Stomach (tissue), 4 donors: ENCODE measurements around the gene SND1.

Source experiments
- EP300 ChIP-seq: sonication (generic); formaldehyde crosslinking; IDR thresholded peaks from one replicate; pipeline ENCODE4 v1.6.1; 2017; ENCODE audit warnings: antibody characterized with exemption
- POLR2A ChIP-seq, 4 donors: fragments of 450-650 bp; IDR thresholded peaks; one replicate each; pipeline ENCODE4 v1.6.1; 2016; ENCODE audit warnings: antibody characterized with exemption in 4 of 4, control low read depth in 2 of 4, mild to moderate bottlenecking in 1 of 4, moderate library complexity in 1 of 4
- POLR2AphosphoS5 ChIP-seq, 3 donors: sonication (generic); formaldehyde crosslinking; IDR thresholded peaks; one replicate each; pipeline ENCODE4 v1.6.1; 2016; ENCODE audit warnings: antibody characterized with exemption in 3 of 3
- TF ChIP-seq, protein P1 (sequence below), 7 experiments: fragments of 450-650 bp in 4 of 7; fragments of 200-600 bp in 3 of 7; sonication (generic) in 3 of 7; IDR thresholded peaks; one replicate each; pipeline ENCODE4 v1.5.1; 2016 to 2019; ENCODE audit warnings: antibody characterized with exemption in 7 of 7, control low read depth in 2 of 7, mild to moderate bottlenecking in 1 of 7

DNA sequence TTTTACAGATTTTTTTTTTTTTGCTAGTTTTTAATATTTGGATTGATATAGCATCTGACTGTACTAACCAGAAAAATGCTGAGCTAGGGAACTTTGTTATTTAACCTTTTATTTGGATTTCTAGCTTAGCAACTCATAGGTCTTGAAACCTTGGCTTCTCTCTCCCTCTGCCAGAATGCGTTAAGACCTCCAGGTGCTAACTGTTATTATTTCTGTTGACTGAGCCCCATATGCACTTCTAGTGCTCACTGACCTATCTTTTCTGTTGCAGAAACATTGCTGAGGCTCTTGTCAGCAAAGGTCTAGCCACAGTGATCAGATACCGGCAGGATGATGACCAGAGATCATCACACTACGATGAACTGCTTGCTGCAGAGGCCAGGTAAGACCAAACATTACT, 235.6 kb downstream of the SND1 start:
- TF ChIP-seq POLR2A (IDR thresholded peaks at IDR 0.05) (no peak), POLR2AphosphoS5 (IDR thresholded peaks at IDR 0.05) (no peak), EP300 (no peak)
- TF ChIP-seq, protein P1, sequence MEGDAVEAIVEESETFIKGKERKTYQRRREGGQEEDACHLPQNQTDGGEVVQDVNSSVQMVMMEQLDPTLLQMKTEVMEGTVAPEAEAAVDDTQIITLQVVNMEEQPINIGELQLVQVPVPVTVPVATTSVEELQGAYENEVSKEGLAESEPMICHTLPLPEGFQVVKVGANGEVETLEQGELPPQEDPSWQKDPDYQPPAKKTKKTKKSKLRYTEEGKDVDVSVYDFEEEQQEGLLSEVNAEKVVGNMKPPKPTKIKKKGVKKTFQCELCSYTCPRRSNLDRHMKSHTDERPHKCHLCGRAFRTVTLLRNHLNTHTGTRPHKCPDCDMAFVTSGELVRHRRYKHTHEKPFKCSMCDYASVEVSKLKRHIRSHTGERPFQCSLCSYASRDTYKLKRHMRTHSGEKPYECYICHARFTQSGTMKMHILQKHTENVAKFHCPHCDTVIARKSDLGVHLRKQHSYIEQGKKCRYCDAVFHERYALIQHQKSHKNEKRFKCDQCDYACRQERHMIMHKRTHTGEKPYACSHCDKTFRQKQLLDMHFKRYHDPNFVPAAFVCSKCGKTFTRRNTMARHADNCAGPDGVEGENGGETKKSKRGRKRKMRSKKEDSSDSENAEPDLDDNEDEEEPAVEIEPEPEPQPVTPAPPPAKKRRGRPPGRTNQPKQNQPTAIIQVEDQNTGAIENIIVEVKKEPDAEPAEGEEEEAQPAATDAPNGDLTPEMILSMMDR (IDR thresholded peaks at IDR 0.05): no peak
